ENCODE data around the gene LSAMP. TPM values are rescaled to one million over a fixed set of nuclear protein-coding genes. Genes with fewer than 3 reads are reported as not detected.
"Not testable (repeated sequence)": the region's sequence is repeated elsewhere in the genome, so short reads cannot be mapped to it uniquely, and the experiment has no call there.

Gene LSAMP
- total RNA-seq, 2 donors from 2014 or later = 1.7 to 2.1 TPM

DNA sequence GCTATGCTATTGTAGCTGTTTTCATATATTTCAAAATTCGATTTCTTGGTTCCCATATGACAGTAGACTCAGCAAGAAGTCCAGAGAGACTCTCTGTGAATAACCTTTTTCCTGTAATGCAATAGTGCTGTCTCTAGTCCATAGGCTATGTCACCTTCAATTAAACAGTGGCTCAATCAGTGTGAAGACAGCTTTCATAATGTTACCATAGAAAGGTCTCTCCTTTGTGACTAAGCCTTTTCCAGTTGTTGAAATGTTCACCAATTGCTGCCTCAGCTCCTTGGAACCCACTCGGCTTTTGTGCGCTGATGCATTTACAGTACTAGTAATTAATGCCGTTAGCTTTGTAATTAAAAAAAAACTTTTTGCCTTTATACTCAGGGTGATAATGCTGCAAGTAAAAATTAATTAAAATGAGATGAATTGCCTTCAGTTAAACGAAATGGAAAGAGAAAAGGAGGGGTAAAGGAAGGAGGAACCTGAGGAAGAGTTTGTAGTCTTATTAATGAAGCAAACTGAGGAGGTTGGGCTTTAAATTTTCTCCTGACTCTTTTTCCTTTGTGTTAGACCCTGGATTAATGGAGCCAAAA is 214.8 kb downstream of the LSAMP start:
- no peak for DNase-seq (ENCODE audit: low spot score)
- H3K9me3 ChIP-seq = no peaks in the 10 kb centered on the region
- no peak for TF ChIP-seq CTCF (IDR thresholded peaks at IDR 0.05)
- no peaks in the 10 kb centered on the region for H3K36me3 ChIP-seq
- no peak overlapping the region for H3K27ac ChIP-seq
- H3K4me3 ChIP-seq = no peak overlapping the region
- no peaks in the 10 kb centered on the region for H3K4me1 ChIP-seq
- no peaks in the 10 kb centered on the region for H3K27me3 ChIP-seq

GRCh38 chr3:116226266-116226665 is 219.0 kb downstream of the LSAMP start:
- no peak overlapping the region for H3K27ac ChIP-seq

DNA sequence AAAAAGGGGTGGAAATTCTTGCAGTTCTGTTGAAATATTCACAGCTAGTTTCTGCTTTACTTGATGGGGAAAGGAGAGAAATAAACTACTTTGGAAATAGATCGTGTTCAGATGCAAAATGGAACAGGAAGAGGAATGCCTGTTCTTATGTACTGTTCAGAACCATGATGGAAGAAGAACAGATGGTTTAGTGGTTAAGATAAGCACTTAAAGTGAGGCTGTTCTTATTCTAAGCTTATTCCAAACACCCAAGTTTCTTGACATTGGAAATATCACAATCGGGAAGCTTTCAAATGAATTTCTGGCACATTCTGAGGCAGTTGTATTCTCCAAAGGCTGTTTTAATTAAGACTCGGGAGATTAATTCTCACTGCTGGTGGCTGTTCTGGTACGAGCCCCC is 228.5 kb downstream of the LSAMP start:
- no peaks in the 10 kb centered on the region for H3K27me3 ChIP-seq
- H3K4me1 ChIP-seq = no peaks in the 10 kb centered on the region
- H3K9me3 ChIP-seq = peaks cover 0 to 4% of the 10 kb centered on the region in 2 donors
- H3K36me3 ChIP-seq = no peaks in the 10 kb centered on the region
- no peak overlapping the region for H3K4me3 ChIP-seq
- no peak for DNase-seq (ENCODE audit: low spot score)
- H3K27ac ChIP-seq = no peak overlapping the region
- no peak for TF ChIP-seq CTCF (IDR thresholded peaks at IDR 0.05)

More at GRCh38 chr3:116226266-116226665, 219.0 kb downstream of the LSAMP start:
- Histone ChIP-seq H3K9me3 (no peaks in the 10 kb centered on the region), H3K4me1 (no peaks in the 10 kb centered on the region), H3K36me3 (no peaks in the 10 kb centered on the region), H3K27me3 (no peaks in the 10 kb centered on the region), H3K4me3 (no peak overlapping the region)
- no peak for DNase-seq (ENCODE audit: low spot score)
- no peak for TF ChIP-seq CTCF (IDR thresholded peaks at IDR 0.05)

GRCh38 chr3:116211901-116212300 is 233.4 kb downstream of the LSAMP start:
- Histone ChIP-seq H3K9me3 (no peaks in the 10 kb centered on the region), H3K4me3 (no peak overlapping the region), H3K4me1 (no peaks in the 10 kb centered on the region), H3K27ac (no peak overlapping the region), H3K36me3 (no peaks in the 10 kb centered on the region), H3K27me3 (no peaks in the 10 kb centered on the region)
- no peak for TF ChIP-seq CTCF (IDR thresholded peaks at IDR 0.05)
- DNase-seq (ENCODE audit: low spot score) = no peak

- H3K4me3 ChIP-seq; H3K27me3 ChIP-seq; H3K9me3 ChIP-seq; DNase-seq (ENCODE audit: low spot score); H3K27ac ChIP-seq; H3K4me1 ChIP-seq; H3K36me3 ChIP-seq: not testable (repeated sequence)
Measured at GRCh38 chr3:116208830-116209229, 236.5 kb downstream of the LSAMP start.

- no peaks in the 10 kb centered on the region for H3K27me3 ChIP-seq
- H3K27ac ChIP-seq = no peak overlapping the region
- no peaks in the 10 kb centered on the region for H3K36me3 ChIP-seq
- H3K9me3 ChIP-seq = no peaks in the 10 kb centered on the region
- TF ChIP-seq CTCF (IDR thresholded peaks at IDR 0.05) = no peak
- H3K4me1 ChIP-seq = no peaks in the 10 kb centered on the region
- H3K4me3 ChIP-seq = no peak overlapping the region
- DNase-seq (ENCODE audit: low spot score) = no peak
Measured at GRCh38 chr3:116200956-116201690, 244.2 kb downstream of the LSAMP start.

Measured in right atrium auricular region (tissue), 2 donors.